ENCODE data around the gene PPP2R5D.

GRCh38 chr6:43053545-43054205, 69.3 kb downstream of the PPP2R5D start, which contains the start of gene CUL7:
- TF ChIP-seq CTCF (IDR thresholded peaks at IDR 0.05; ENCODE audit: control extremely low read depth in 1 of 3, insufficient read depth in 1 of 3, low read depth in 1 of 3, low read length in 3 of 3) = no peak
- peak; percentile 77 for TF ChIP-seq EGR1 (IDR thresholded peaks at IDR 0.05; ENCODE audit: borderline replicate concordance, low read depth, low read length)
- TF ChIP-seq SP1 (IDR thresholded peaks at IDR 0.05; ENCODE audit: low read depth, low read length) = no peak
- TF ChIP-seq TEAD4 (IDR thresholded peaks at IDR 0.05; ENCODE audit: low read depth, low read length) = no peak
- TF ChIP-seq TBP (IDR thresholded peaks at IDR 0.05; ENCODE audit: low read depth, low read length) = peak; percentile 56; the same call in 1 of the 2 replicates

Data from H1 (cell line).